Measurements from ENCODE around the gene PAX7. TPM values are rescaled to one million over a fixed set of nuclear protein-coding genes. Genes with fewer than 3 reads are reported as not detected.

The PAX7 gene
- total RNA-seq, 1 donor from 2014 or later: not detected

- no peak for DNase-seq (ENCODE audit: low read depth in 2 of 2)
Measured at GRCh38 chr1:18618546-18619466, 11.8 kb upstream of the PAX7 start.

GRCh38 chr1:18619467-18619835, 11.2 kb upstream of the PAX7 start:
- no peak for DNase-seq (ENCODE audit: low read depth in 2 of 2)

GRCh38 chr1:18628511-18628910, 2.1 kb upstream of the PAX7 start:
- no peak for DNase-seq (ENCODE audit: low read depth in 2 of 2)

- no peak for DNase-seq (ENCODE audit: low read depth in 2 of 2)
Measured at GRCh38 chr1:18629659-18630510, 761 bp upstream of the PAX7 start.

GRCh38 chr1:18631496-18632217, 1.0 kb downstream of the PAX7 start:
- DNase-seq (ENCODE audit: low read depth in 2 of 2): no peak

- no peak for DNase-seq (ENCODE audit: low read depth in 2 of 2)
Measured at GRCh38 chr1:18632218-18632588, 1.6 kb downstream of the PAX7 start.

- DNase-seq (ENCODE audit: low read depth in 2 of 2): no peak
Measured at GRCh38 chr1:18632783-18633421, 2.3 kb downstream of the PAX7 start.

- no peak for DNase-seq (ENCODE audit: low read depth in 2 of 2)
Measured at GRCh38 chr1:18633422-18634155, 2.9 kb downstream of the PAX7 start.

- DNase-seq (ENCODE audit: low read depth in 2 of 2): no peak
Measured at GRCh38 chr1:18634276-18634675, 3.6 kb downstream of the PAX7 start.

GRCh38 chr1:18635070-18635577, 4.5 kb downstream of the PAX7 start:
- no peak for DNase-seq (ENCODE audit: low read depth in 2 of 2)

GRCh38 chr1:18635891-18636595, 5.4 kb downstream of the PAX7 start:
- DNase-seq (ENCODE audit: low read depth in 2 of 2): no peak

GRCh38 chr1:18636596-18637508, 6.2 kb downstream of the PAX7 start:
- DNase-seq (ENCODE audit: low read depth in 2 of 2): no peak

GRCh38 chr1:18637511-18637960, 6.9 kb downstream of the PAX7 start:
- no peak for DNase-seq (ENCODE audit: low read depth in 2 of 2)

GRCh38 chr1:18637962-18638834, 7.6 kb downstream of the PAX7 start:
- DNase-seq (ENCODE audit: low read depth in 2 of 2): no peak

- DNase-seq (ENCODE audit: low read depth in 2 of 2): no peak
Measured at GRCh38 chr1:18638835-18639364, 8.3 kb downstream of the PAX7 start.

- DNase-seq (ENCODE audit: low read depth in 2 of 2): no peak
Measured at GRCh38 chr1:18639368-18640055, 8.9 kb downstream of the PAX7 start.

All from dermis microvascular lymphatic vessel endothelial cell (primary cell).